ENCODE data around the gene STXBP6.

The STXBP6 gene

GRCh38 chr14:25034803-25035681 lies 14.9 kb downstream of the STXBP6 start:
- DNase-seq (ENCODE audit: extremely low read depth, low read depth): no peak
- TF ChIP-seq, protein P1, sequence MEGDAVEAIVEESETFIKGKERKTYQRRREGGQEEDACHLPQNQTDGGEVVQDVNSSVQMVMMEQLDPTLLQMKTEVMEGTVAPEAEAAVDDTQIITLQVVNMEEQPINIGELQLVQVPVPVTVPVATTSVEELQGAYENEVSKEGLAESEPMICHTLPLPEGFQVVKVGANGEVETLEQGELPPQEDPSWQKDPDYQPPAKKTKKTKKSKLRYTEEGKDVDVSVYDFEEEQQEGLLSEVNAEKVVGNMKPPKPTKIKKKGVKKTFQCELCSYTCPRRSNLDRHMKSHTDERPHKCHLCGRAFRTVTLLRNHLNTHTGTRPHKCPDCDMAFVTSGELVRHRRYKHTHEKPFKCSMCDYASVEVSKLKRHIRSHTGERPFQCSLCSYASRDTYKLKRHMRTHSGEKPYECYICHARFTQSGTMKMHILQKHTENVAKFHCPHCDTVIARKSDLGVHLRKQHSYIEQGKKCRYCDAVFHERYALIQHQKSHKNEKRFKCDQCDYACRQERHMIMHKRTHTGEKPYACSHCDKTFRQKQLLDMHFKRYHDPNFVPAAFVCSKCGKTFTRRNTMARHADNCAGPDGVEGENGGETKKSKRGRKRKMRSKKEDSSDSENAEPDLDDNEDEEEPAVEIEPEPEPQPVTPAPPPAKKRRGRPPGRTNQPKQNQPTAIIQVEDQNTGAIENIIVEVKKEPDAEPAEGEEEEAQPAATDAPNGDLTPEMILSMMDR (IDR thresholded peaks at IDR 0.05; ENCODE audit: low read depth, low read length): no peak

GRCh38 chr14:25033358-25033757 lies 16.6 kb downstream of the STXBP6 start:
- TF ChIP-seq, protein P1 (IDR thresholded peaks at IDR 0.05; ENCODE audit: low read depth, low read length): no peak
- no peak for DNase-seq (ENCODE audit: extremely low read depth, low read depth)

DNA sequence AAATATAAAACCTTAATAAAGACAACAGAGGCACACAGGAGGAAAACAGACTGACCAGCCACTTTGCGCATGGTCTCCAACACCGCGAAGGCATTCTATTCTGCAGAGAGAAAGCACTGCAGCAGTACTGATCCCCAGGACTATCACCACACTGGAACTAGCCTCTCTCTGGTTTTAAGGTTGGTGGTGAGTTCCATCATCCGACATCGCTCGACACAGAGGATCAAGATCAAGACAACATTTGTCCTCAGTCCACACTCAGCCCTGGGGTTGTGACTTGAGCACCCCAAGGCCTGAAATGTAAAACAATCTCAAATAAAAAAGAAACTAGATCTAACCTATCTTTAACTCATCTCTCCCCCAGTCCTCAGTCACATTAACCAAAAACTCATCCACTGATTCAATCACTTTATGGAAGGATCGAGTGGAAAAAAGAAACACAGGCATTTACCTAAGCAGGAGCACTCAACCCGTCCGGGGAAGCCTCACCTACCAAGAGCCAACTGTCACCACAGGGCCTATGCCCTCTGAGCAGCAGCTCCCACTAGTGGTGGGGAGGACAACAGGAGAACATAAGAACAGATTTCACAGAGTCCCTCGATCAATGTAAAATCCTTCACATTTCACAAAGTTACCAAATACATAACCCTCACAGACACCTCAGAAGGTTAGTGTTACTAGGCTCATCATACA lies 17.7 kb downstream of the STXBP6 start:
- TF ChIP-seq, protein P1 (IDR thresholded peaks at IDR 0.05; ENCODE audit: low read depth, low read length): no peak
- DNase-seq (ENCODE audit: extremely low read depth, low read depth): no peak

- DNase-seq (ENCODE audit: extremely low read depth, low read depth): no peak
- TF ChIP-seq, protein P1 (IDR thresholded peaks at IDR 0.05; ENCODE audit: low read depth, low read length): no peak
Measured at GRCh38 chr14:25026476-25027137, 23.3 kb downstream of the STXBP6 start.

DNA sequence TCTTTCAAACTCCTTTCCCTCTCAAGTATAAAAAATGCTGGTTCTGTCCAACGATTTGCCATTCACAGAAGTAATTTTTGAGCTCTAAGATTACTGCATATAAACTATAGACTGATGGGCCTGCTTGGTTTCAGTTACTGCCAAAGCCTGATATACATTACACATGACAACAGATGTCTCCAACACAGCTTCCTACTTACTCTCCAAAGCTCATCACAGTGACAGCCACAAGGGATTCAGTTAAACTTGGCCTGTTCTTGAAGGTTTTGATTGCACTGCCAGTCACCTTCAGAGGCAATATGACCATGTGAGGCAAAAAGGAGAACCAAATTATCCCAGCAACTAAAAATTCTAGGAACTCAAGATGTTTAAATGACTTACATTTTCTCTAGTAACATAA lies 30.1 kb downstream of the STXBP6 start:
- TF ChIP-seq, protein P1 (IDR thresholded peaks at IDR 0.05; ENCODE audit: low read depth, low read length): no peak
- DNase-seq (ENCODE audit: extremely low read depth, low read depth): no peak

DNA sequence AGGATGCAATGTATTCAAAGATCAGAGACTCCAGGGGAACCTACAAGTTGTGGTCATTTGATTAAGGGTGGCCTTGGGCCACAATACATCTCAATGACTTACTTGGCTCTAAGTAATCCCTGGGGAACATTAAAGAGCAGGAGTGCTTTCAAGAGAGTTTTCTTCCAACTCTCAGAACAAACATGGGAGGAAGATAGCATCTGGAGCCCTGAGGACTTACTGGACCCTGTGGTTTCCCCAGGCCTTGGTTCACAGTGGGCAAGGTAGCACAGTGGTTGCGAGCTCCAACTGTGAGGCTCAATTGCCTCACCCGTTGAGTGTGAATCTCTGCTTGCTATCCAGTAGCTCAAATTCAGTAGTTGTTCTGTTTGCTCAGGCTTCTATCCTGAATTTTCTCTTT lies 32.4 kb downstream of the STXBP6 start:
- TF ChIP-seq, protein P1 (IDR thresholded peaks at IDR 0.05; ENCODE audit: low read depth, low read length): no peak
- DNase-seq (ENCODE audit: extremely low read depth, low read depth): no peak

- DNase-seq (ENCODE audit: extremely low read depth, low read depth): no peak
- TF ChIP-seq, protein P1 (IDR thresholded peaks at IDR 0.05; ENCODE audit: low read depth, low read length): no peak
Measured at GRCh38 chr14:25015761-25016160, 34.2 kb downstream of the STXBP6 start.

Measured in AG09319 (cell line).